COLO668 (cell line): ENCODE measurements around the gene LRRC28.
"Not testable (repeated sequence)": the region's sequence is repeated elsewhere in the genome, so short reads cannot be mapped to it uniquely, and the experiment has no call there.

Experiments used
- DNase-seq: peaks from one replicate; lab custom pipeline; 2025; ENCODE audit not compliant: unreplicated experiment; lab: John Stamatoyannopoulos, UW

Gene LRRC28

DNA sequence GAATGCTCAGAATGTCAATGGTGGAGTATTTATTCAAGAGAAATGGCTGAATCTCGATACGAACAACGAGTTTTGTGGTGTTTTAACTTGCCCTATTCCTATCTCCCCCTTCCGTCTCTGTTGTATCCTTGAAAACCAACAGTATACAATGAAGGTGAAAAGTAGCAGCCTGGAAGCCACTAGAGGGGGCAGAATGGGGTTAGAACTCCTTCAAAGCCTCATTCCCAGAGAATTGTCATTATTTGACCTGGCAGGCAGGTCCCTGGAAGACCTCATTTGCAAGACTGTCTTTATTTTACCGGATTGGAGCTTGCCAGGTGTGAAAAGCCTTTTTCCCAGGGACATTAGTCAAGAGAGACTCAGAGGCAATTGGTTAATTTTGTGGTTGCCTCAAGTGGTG, 139.4 kb downstream of the LRRC28 start:
- DNase-seq, result no peak

DNA sequence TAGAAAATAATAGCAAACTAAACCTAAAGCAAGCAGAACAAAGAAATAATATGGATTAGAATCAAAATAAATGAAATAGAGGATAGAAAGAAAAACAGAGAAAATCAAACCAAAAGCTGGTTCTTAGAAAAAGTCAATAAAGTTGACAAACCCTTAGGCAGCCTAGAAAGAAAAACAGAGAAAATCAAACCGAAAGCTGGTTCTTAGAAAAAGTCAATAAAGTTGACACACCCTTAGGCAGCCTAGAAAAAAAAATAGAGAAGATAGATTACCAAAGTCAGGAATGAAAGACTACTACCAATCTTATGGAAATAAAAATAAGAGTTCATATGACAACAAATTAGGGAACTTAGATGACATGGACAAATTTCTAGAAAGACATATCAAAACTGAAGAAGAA, 142.4 kb downstream of the LRRC28 start:
- DNase-seq, result no peak

DNA sequence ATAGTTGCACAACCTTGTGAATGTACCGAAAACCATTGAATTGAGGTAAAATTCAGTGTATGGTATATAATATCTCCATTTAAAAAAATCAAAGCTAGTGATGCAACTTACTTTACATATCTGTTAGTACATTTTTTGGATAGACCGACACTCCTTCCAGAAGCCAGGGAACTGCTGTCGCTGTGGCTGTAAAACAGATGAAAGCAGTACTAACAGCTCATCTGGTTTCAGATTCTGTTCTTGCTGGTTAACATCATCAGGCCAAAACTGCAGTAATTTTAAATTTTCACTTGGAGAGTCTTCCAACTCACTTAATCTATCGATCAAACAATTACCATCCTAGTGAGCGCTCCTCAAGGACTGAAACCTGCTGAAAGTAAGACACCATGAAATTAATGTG, 145.1 kb downstream of the LRRC28 start:
- no peak for DNase-seq

DNA sequence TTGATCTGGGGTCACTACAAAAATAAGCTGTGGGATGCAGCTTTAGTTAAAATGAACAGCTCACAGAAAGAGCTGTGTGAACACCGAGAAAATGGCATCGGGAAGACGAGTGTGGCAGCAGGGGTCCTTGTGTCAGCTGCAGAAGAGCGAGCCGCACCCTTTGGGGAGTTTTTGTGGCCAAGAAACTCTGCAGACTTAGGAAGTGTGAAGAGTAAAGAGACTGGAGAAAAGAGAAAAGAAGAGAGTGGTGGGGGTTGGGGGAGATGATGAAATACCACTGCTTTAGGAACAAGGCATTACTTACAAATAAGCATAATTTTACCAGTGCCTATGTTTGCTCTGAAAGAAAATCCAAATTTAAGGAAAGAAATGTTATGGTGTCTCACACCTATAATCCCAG, 147.8 kb downstream of the LRRC28 start:
- DNase-seq, result no peak

DNA sequence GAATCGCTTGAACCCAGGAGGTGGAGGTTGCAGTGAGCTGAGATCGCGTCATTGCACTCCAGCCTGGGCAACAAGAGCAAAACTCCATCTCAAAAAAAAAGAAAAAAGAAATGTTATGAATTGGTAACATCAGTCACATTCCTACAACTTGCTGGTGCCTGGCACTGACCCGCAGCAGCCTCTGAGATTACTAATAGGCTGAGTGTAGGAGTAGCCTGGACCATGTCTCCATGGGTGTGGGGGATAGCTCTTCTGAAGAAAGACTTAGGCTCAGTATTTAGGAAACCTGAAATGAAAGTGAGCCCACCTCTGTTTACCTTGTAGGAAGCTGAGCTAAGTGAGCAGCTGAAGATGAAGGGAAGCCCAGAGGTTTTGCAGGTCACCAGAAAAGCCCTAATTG, 148.3 kb downstream of the LRRC28 start:
- DNase-seq, result no peak

DNA sequence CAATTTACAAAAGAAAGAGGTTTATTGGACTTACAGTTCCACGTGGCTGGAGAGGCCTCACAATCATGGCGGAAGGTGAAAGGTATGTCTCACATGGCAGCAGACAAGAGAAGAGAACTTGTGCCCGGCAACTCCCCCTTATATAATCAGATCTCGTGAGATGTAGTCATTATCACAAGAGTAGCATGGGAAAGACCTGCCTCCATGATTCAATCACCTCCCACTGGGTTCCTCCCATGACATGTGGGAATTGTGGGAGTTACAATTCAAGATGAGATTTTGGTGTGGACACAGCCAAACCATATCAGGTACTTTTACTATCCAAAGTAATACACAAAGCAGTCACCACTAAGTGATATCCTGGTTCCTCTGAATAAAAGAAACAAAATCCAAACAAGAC, 149.9 kb downstream of the LRRC28 start:
- DNase-seq, result not testable (repeated sequence)

DNA sequence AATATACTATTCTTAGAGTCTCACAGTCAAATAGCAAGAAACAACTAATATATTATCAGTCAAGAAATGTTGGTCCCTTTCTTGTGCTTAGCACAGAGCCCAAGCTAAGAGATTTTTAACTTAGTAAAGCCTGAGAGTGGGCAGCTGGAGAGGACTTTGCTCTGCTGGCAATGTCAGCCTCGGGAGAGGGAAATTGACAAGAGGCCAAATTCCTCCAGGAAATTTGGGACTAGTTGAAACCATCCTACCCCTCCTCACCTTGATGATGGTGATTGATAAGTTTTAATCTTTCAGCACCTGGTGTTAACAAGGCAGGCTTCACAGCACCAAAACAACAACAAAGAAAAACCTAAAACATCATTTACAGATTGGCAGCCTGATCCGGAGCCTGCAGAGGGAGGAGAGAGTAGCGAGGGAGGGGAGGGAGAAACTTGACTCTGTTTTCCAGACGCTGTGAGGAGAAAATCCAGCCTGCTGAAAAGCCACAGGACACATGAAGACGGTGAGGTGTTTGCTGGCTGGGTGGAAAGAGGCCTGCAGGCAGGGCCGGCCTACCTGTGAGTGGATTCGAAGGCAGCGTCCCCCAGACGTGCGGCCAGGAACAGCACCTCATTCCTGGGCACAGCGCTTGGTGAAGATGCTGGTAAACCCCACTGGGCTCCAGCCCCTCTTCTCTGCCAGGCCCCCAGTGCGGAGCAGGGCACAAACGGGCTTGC, 150.9 kb downstream of the LRRC28 start:
- no peak for DNase-seq

DNA sequence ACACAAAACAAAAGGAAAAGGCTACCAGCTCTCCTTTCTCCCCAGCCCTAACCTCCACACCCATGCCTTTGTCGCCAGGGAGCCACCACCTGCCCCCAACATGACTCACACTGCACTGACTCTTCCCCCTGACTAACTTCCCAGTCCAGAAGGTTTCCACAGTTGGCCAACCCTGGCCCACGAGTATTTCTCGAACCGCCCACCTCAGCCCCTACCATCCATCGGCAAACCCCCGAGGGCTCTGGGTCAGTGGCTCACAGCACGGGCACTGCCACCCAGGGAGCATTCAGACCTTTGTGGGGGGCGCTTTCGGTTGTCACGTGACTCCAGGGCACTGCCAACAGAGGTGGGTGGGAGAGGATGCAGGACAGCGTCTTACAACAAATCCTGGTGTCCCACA, 152.3 kb downstream of the LRRC28 start:
- DNase-seq, result no peak

DNA sequence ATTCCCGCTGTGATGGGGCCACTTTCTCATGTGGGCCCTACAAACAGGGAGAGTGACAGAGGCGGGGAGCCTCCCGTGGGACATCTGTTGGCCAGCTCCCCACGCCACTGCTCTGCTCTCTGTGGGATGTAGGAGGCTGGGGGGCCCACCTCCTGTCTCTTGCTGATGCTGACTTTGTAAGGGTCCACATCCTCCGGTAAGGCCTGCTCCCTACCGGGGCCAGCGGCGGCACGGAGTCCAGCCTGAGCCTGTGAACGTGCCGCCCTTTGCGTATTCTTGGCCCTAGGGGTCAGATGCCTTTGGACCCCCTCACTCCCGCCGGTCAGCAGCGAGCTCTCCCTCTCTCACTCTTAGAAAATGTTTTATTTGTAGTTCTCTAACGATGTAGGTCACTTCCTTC, 153.2 kb downstream of the LRRC28 start:
- no peak for DNase-seq

DNA sequence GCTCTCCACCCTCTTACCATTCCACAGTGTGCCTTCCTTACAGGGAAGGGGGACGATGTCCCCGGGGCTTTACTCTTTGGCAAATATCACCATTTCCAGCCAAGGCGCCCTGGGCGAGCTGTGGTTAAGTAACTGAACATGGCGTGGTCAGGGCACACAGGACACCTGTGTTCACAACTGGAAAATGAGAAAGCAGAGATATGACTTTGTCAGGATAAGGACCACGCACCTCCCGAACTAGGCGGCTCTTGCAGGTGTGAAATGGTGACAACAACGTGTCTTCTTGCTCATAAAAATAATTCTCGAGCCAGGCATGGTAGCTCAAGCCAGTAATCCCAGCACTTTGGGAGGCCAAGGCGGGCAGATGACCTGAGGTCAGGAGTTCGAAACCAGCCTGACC, 154.8 kb downstream of the LRRC28 start:
- no peak for DNase-seq

DNA sequence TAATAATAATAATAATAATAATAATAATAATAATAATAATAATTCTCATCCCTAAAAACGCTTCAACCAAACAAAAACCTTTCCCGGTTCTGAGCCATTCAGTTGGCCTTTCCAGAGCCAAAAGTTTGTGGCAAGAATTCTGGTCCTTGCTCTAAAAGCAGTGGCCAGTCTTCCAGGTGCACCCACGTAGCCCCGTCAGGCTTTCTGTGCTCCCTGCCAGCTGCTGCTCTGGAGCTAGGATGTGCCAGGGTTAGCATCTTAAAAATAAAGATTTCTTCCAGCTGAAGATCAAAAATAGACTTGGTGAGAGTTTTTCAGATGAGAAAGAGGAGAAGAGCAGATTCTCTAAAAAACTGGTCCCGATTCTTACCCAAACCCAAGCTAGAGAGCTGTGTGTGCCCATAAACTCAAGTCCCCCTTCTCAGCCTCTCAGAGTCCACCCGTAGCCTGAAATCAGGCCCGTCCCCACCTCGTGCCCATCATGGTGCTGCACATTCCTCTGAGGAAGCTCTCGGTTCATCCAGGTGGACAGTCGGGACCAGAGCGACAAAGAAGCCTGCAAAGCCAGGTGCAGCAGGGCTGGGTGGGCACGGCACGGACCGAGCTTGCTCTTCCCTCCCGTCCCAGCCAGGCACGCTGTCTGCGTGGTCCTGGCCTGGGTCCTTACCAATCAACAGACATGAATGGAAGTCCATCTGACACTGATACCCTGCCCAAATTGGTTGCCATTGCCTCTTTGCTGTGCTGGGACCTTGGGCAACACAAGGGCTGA, 155.6 kb downstream of the LRRC28 start:
- no peak for DNase-seq

DNA sequence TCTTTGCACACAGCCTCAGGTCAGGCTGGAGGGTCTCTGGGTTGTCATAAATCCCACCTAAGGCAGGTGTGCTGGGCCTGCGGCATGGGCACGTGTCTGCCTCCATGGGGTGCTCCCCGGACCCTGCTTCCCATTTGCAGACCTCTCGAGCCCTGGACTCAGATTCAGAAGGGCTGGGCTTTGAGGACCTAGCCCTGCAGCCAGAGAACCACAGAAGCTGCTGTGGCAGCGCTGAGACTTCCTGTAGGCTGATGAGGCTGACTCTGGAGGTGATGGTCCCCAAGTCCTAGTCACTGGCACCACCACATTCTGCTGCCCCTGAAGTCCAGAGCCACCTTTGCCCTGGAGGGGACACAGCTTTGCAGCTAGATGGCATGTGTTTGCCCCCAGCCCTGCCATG, 156.4 kb downstream of the LRRC28 start:
- DNase-seq, result no peak

DNA sequence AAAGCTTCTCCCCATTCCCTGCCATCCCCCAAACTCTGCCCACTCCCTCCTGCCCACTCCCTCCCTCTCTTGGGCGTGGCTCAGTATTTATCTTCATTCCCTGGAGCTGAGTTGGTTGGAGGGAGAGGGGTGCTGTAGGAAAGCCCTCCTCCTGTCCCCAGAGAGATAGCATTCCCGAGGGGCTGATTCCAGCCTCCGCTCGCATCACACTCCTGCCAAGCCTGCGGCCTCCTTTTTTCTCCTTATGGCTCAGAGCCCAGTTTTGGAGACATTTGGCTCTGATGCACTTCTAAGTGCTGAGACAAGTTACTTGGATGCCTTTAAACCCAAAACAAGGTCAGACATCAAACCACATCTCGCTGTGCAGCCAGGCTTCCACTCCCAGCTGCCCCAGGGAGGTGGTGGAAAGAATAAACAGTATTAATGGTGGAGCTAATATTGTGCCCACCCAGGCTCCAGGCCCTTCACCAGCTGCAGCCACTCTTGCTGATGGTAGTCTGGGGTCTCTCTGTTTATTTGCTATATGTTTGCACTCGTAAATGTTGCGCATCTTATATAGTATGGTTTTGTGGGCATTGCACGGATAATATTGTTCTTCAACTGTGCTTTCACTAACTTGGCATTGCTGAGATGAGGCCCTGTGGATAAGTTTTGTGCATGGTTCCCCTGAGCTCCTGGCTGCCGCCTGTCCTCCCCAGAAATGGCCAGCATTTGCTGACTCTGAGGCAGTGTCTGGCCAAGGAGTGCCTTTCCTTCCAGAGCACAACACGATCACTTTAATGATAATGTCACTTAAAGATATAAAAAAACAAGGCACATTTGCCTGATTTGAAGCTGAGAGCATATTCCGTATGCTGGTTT, 157.2 kb downstream of the LRRC28 start:
- no peak for DNase-seq

DNA sequence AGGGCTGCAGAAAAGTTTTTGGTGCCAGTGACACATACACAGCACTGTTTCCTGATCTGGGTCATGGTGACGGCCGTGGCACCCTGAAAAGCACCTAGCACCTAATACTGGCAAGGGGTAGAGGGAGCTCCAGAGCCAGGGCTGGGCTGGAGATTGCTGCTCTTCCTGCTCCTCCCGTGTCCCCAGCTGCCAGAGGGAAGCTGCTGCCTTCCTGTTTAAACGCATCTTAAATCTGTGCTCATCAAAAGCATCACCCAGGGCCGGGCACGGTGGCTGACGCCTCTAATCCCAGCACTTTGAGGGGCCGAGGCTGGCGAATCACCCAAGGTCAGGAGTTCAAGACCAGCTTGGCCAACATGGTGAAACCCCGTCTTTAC, 157.8 kb downstream of the LRRC28 start:
- peak; percentile 33 for DNase-seq

DNA sequence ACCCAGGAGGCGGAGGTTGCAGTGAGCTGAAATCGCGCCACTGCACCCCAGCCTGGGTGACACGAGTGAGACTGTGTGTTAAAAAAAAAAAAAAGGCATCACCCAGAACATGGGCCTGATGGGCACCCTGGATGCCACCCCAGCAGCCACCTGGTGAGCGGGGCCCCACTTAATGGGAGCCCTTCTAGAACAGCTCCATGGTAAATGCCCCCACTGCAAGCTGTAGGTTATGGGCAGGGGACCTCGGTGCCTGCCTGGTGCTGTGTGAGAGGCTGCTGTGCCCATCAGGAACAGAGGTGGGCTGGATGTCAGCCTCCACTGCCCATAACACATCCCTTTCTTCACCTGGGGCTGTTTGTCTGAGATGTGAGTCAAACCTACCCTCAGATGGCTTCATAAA, 158.3 kb downstream of the LRRC28 start:
- no peak for DNase-seq

DNA sequence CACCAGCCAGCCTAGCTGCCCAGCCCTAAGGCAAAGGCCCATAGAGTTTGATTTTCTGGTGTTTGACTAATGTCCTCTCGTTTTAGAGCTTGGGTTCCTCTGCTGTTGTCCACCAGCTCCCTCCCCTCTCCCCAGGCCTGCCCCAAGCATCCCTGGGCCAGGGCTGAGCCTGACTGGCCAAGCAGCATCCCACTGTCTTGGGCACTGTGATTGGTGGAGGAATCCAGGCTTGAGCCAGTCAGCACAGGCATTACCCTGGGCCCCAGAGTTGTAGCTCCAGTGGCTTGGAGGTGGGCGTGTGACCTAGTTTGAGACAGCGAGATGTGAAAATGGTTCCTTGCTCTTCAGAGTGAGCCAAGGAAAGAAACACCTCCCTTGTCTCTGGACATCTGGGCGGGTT, 159.2 kb downstream of the LRRC28 start:
- DNase-seq, result no peak

DNA sequence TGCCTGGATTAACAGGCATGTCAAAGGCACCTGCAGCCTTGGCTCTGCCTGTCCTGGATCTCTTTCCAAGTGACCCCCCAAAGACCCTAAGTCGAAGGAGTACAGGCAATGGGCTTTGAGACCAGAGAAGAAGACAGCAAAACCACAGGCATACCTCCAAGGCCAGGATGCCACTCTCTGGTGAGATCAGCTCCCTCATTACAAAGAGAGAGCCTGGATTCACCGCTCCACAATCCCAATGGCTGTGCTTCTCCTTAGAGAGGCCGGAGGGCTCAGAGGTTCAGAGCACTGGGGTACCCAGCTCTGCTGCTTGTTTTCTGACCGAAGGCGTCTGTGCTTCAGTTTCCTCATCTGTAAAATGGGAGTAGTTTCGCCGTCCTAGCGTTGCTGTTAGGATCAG, 160.0 kb downstream of the LRRC28 start:
- DNase-seq, result no peak

DNA sequence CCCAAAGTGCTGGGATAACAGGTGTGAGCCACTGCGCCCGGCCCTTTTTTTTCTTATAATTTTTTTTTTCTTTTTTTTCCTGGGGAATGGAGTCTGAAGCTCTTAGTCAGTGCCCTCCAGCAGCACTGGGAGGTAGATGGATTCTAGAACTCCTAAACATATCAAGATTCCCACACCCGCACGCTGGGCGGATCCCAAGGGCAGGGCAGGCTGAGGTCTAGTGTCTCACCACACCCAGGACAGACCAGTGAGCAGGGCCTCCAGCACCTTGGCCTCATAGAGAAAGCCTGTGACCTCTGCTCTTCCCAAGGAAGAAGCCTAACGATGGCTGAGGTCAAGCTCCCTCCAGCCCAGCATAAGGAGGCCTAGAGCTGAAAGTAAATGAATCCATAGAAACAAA, 160.8 kb downstream of the LRRC28 start:
- no peak for DNase-seq

DNA sequence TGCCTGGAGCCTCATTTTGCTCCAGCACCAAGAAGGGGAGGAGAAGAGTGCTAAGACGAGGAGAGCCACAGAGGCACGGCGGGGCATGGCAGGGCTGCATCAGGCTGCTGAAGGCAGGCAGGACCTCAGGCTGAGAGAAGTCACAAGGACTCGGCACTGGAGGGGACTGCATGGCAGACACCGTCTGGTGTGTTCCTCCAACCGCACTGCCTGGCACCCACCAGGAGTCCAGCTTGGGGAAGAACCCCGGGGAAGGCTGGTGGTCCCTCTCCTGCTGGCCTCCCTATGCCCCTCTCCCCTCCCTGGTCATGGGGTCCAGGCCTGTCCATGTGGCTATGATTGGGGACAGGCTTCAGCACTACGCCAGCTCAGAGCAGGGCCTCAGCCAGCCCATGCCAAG, 161.3 kb downstream of the LRRC28 start:
- no peak for DNase-seq

DNA sequence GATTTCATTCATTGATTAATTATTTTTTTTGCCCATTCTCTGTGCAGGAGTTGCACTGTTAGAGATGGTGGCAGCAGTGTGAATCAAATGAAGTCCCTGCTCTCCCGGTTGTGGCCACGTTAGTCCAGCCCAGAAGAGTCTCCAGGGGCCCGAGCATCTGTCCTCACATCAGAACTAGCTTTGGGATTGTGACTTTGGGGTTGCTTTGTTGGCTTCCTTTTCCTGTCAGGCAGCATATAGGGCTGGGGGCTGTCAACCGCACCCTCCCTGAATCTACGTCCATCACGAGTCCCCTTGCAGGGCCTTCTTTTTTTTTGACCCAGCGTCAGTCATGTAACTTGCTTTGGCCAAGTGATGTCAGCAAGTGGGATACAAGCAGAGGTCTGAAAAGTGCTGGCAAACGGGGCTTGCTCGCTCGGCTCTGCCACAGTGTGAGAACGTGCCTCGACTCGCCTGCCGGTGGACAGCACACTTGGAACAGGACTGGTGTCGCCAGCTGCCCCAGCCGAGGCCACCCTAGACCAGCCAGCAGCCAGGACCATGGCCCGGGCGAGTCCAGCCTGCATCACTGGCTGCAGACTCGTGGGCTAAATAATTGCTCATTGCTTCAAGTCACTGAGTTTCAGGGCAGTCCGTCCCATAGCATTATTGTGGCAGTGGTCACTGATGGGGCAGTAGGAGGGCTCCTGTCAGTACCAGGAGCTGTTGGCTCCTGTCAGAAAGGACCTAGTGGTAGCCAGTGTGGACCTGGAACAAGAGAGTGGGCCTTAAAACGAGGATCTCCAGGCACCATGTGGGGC, 162.9 kb downstream of the LRRC28 start:
- DNase-seq, result no peak
